HG03378 (cell line): ENCODE data around the gene HEPACAM2.

Experiments used
- ATAC-seq: cut with Tn5 transposase; IDR thresholded peaks from one replicate; pipeline ENCODE4 v1.9.1; 2021; ENCODE audit warnings: mild to moderate bottlenecking, moderate library complexity; ENCODE audit not compliant: unreplicated experiment

Gene HEPACAM2

DNA sequence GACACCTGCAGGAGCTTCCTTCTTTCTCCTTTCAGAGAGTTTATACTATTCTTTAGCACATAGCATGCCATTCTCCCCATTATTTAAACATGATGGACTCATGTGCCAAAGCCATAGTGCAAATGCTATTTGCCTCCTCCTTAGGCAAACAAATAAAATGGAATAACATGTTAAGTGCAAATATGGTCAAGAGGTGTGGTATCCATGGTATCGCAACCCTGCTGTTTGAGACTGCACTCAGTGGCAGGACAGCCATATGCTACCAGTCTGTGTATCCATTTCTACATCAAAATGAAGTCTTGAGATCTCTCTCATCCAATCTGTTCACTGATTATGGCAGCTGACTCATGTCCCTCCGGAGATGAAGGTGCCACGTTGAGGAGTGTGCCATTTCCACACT, 22.8 kb downstream of the HEPACAM2 start:
- ATAC-seq, result no peak

- no peak for ATAC-seq
These were observed 23.5 kb downstream of the HEPACAM2 start for GRCh38 chr7:93202594-93203250.

DNA sequence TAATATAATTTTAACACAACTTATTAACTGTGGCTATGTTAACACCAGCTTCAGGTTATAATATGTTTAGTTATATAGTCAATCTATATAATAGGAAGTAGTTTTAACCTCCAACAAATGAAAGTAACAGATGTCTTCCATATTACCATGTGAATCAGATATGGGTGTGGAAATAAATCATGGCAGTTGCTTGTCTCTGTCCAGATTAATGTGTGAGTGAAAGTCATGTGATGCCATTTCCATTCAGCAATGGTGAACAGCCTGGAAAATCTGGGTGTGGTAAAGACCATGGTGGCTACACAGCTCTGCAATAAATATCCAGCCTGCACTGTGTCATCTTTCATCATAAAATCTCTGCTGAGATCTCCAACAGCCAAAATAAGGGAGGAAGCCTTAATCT, 27.8 kb downstream of the HEPACAM2 start:
- ATAC-seq, result no peak

GRCh38 chr7:93196336-93196735, 29.9 kb downstream of the HEPACAM2 start:
- no peak for ATAC-seq

DNA sequence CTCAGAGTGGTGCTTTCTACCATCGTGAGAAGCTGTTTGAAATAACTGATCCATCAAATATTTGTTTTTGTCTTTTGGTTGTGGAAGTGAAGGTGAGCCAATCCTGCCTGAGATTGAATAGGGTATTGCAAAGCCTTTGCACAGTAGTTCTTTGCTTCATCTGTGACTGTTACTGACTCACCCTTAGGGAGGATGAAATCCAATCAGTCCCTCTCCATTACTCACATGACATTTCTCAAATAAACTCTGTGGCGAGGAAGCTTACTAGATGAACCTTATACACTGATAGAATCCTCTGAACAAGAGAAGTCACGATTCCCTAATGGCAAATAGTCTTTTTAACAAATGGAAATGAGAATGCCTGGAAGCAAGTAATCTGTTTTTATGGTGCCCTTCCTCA, 31.9 kb downstream of the HEPACAM2 start:
- ATAC-seq, result no peak

- no peak for ATAC-seq
These were observed 37.2 kb downstream of the HEPACAM2 start for GRCh38 chr7:93188870-93189634.

GRCh38 chr7:93185303-93186027, 40.8 kb downstream of the HEPACAM2 start:
- no peak for ATAC-seq

DNA sequence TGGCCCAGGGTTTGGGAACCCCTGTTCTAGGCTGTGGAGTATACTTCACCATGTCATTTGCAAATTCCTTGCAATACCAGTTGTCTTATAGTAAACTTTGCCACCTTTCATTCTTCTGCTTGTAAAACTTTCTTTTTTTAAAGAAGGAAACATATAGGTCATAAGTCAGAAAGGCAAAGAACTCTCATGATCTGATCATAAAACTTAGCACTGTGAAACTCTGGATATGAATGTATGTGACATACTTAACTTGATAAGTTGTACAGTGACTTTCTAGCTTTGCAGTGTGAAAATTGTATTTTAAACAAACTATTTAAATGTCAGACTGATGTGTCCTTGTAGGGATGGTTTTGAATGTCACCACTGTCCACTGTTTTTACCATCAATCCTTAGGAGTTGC, 47.1 kb downstream of the HEPACAM2 start:
- ATAC-seq, result no peak

- ATAC-seq, result no peak
These were observed 48.1 kb downstream of the HEPACAM2 start for GRCh38 chr7:93178213-93178612.

DNA sequence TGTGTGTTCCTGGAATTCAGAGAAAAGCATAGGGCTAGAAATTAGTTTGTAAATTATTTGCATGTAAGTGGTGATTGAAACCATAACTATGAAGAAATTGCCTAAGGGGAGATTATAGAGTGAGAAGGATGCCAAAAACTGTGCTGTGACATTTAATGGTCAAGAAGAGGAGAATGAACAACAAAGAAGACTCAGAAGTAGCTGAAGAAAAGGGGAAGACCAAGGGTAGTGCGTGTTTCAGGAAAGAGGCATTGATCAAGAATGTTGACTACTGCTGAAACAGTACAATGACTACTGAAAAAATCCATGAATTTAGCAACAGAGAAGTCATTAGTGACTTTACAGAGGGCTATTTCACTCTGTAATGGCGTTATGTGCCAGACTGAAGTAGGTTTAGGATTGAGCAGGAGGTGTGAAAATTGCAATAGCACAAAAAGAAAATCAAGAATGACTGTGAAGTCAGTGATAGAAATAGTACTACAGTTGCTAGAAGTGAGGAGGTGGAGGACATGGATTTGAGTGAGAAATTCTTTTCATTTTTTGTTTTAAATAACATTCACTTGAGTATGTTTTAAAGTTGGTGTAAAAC, 49.2 kb downstream of the HEPACAM2 start:
- ATAC-seq, result no peak

DNA sequence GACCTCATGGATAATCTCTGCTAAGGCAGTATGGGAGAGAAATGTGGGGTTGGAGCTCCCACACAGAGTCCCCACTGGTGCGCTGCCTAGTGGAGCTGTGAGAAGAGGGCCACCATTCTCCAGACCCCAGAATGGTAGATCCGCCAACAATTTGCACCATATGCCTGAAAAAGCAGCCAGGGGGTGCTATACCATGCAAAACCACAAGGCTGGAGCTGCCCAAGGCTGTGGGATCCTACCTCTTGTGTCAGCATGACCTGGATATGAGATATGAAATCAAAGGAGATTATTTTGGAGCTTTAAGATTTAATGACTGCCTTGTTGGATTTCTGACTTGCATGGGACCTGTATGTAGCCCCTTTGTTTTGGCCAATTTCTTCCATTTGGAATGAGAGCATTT, 51.0 kb downstream of the HEPACAM2 start:
- ATAC-seq, result no peak

GRCh38 chr7:93172683-93173082, 53.6 kb downstream of the HEPACAM2 start:
- ATAC-seq, result no peak

DNA sequence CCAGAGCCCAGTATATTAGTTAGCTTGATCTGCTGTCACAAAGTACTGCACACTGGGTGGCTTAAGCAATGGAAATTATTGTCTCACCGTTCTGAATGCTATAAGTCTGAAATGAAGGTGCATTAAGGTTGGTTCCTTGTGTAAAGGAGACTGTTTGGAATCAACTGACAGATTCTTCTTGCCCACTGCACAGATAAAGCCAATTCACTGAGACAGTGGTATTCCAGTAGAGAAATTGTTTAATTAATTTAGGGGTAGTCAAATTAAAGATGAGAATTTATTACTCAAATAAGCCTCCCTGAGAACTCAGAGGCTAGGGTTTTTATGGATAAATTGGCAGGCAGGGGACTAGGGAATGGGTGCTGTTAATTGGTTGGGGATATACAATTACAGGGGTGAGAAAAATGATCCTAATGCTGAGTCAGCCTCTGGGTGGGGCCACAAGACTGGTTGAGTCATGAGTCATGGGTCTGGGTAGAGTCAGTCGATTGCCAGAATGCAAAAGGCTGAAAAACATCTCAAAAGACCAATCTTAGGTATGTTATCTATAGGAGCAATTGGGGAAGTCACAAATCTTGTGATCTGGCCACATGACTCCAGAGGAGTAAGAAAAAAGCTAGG, 54.6 kb downstream of the HEPACAM2 start:
- no peak for ATAC-seq

- peak; percentile 100 for ATAC-seq
These were observed 60.8 kb downstream of the HEPACAM2 start for GRCh38 chr7:93165447-93165846.

GRCh38 chr7:93164766-93165165, 61.5 kb downstream of the HEPACAM2 start:
- ATAC-seq, result no peak

DNA sequence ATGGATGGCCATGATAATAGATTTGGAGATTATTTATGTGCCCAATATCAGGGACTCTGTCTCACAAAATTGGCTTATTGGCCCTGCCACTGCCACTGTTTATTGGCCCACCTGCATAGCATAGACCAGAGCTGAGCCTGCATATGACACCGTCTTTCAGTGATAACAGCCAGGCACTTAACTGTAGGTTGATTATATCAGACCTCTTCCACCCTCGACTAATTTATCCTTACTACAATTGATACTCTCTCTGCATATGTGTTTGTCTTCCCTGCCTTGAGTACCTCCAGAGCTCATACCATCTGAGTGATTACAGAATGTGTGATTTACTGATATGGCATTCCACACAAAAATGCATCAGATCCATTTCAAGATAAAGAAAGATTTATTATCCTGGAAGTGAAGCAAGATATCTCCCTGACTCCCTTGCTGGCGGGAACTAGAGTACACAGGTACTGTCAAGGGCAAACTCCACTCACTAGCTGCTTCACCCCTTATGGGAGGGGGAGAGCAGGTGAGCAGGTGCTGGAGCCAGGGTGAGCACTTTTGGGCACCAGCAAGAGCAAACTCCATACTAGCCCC, 65.0 kb downstream of the HEPACAM2 start:
- ATAC-seq, result no peak

DNA sequence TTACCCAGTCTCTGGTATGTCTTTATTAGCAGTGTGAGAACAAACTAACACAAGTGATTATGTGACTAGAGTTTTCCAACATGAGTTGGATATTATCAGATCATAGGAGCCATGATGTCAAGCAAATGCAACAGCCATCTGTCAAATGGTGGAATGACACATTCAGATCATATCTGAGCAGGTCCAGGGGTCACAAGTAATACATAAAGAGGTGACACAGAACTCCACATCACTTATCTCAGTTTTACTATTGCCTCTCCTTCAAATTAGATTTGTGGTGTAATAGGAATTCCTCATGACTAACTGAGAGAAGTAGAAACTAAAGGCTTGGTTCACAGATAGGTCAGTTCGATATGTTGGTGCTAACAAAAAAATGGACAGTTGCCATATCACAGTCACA, 65.9 kb downstream of the HEPACAM2 start:
- ATAC-seq, result no peak

GRCh38 chr7:93159490-93159889, 66.8 kb downstream of the HEPACAM2 start:
- no peak for ATAC-seq

DNA sequence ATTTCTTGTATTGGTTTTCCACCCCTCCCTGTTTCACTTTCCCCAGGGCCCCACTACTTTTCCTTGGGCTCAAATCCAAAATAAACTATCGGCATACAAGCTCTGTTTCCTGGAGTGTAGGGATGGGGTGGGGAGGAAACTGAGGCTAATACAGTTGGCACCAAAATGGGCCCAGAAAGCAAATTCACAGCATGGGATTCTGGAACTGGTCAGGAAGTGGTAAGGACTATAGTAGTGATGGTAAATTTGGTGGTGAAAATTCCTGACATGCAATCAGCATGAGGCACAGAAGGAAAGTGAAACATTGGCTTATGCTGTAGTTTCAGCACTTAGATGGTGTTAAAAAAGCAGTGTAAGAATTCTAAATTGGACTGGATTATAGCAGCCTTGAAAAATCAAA, 69.4 kb downstream of the HEPACAM2 start:
- no peak for ATAC-seq

DNA sequence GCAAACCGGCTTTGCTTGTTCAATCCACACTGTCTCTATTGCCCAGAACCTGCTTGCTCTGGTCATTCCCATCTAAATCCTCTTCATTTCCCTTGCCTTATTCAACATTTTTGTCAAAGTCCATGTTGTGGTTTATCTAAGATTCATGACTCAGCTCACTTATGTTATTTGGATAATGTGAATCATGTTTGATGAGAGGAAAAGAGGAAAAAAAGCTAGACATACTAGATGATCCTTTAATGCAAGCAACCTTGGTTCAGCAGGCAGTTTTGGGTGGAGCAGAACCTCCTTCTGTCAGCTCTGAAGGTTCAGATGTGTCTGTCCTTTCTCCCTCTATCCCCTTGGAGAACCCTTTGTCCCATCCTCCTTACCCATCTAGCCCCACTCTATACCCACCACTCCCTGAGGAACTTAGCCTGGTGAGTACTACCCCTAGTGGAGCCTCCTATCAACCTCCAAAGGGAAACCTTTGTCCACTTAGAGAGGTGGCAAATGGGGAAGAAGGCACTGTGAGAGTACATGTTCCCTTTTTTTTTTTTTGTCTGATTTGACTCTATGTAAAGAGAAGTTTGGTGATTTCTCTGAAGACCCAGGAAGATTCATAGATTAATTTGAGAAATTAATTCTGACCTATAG, 76.0 kb downstream of the HEPACAM2 start:
- no peak for ATAC-seq
